ENCODE results near the gene CASQ2. TPM values are rescaled to one million over a fixed set of nuclear protein-coding genes. Genes with fewer than 3 reads are reported as not detected.

The CASQ2 gene
- total RNA-seq, 2 experiments from 2014 or later = not detected

GRCh38 chr1:115656461-115657077 lies 111.9 kb downstream of the CASQ2 start:
- peaks cover 61% of the 10 kb centered on the region for H3K36me3 Mint-ChIP-seq (ENCODE audit: low read depth)
- H3K4me3 Mint-ChIP-seq = no peak overlapping the region
- H3K4me1 Mint-ChIP-seq = peaks cover 27% of the 10 kb centered on the region
- POLR2A ChIA-PET = no interaction called here
- H3K9me3 Mint-ChIP-seq = no peaks in the 10 kb centered on the region
- no peaks in the 10 kb centered on the region for H3K27me3 Mint-ChIP-seq
- no peak overlapping the region for H3K27ac Mint-ChIP-seq
- DNase-seq = no peak
- CTCF ChIA-PET = interaction anchor here (1.3 kb wide), 1 partner anchor 50 kb away, joined by 5 read pairs; no protein-coding TSS in a partner anchor

GRCh38 chr1:115655916-115656315 lies 112.6 kb downstream of the CASQ2 start:
- no peak overlapping the region for H3K4me3 Mint-ChIP-seq
- H3K36me3 Mint-ChIP-seq (ENCODE audit: low read depth) = peaks cover 58% of the 10 kb centered on the region
- H3K27ac Mint-ChIP-seq = no peak overlapping the region
- POLR2A ChIA-PET = no interaction called here
- no peak for DNase-seq
- H3K27me3 Mint-ChIP-seq = no peaks in the 10 kb centered on the region
- no peaks in the 10 kb centered on the region for H3K9me3 Mint-ChIP-seq
- CTCF ChIA-PET = interaction anchor here (1.1 to 1.3 kb wide), 2 partner anchors 51 kb away, joined by 5 to 6 read pairs; no protein-coding TSS in a partner anchor
- H3K4me1 Mint-ChIP-seq = peaks cover 27% of the 10 kb centered on the region

- no peak overlapping the region for H3K4me3 Mint-ChIP-seq
- H3K36me3 Mint-ChIP-seq (ENCODE audit: low read depth) = peaks cover 53% of the 10 kb centered on the region
- peaks cover 27% of the 10 kb centered on the region for H3K4me1 Mint-ChIP-seq
- H3K27me3 Mint-ChIP-seq = no peaks in the 10 kb centered on the region
- H3K27ac Mint-ChIP-seq = no peak overlapping the region
- no peak for DNase-seq
- POLR2A ChIA-PET = no interaction called here
- no peaks in the 10 kb centered on the region for H3K9me3 Mint-ChIP-seq
- CTCF ChIA-PET = interaction anchor here (1.1 kb wide), 1 partner anchor 51 kb away, joined by 6 read pairs; no protein-coding TSS in a partner anchor
These were observed 113.2 kb downstream of the CASQ2 start for GRCh38 chr1:115655306-115655663.

- Mint-ChIP-seq H3K9me3 (no peaks in the 10 kb centered on the region), H3K27me3 (no peaks in the 10 kb centered on the region), H3K4me1 (peaks cover 27% of the 10 kb centered on the region), H3K36me3 (ENCODE audit: low read depth) (peaks cover 53% of the 10 kb centered on the region), H3K4me3 (no peak overlapping the region), H3K27ac (no peak overlapping the region)
- DNase-seq = no peak
- ChIA-PET CTCF (interaction anchor here (1.1 kb wide), 1 partner anchor 52 kb away, joined by 6 read pairs; no protein-coding TSS in a partner anchor), POLR2A (interaction anchor here (1.2 kb wide), 1 partner anchor 13 kb away, joined by 3 read pairs; the partner anchor contains the start of gene VANGL1)
These were observed 113.7 kb downstream of the CASQ2 start for GRCh38 chr1:115654663-115655305.

GRCh38 chr1:115654125-115654524 lies 114.4 kb downstream of the CASQ2 start:
- Mint-ChIP-seq H3K4me1 (peaks cover 27% of the 10 kb centered on the region), H3K36me3 (ENCODE audit: low read depth) (peaks cover 49% of the 10 kb centered on the region), H3K27me3 (no peaks in the 10 kb centered on the region), H3K4me3 (no peak overlapping the region), H3K9me3 (no peaks in the 10 kb centered on the region), H3K27ac (no peak overlapping the region)
- POLR2A ChIA-PET = interaction anchor here (1.2 kb wide), 1 partner anchor 13 kb away, joined by 3 read pairs; the partner anchor contains the start of gene VANGL1
- CTCF ChIA-PET = no interaction called here
- DNase-seq = no peak

- Mint-ChIP-seq H3K27me3 (no peaks in the 10 kb centered on the region), H3K36me3 (ENCODE audit: low read depth) (peaks cover 39% of the 10 kb centered on the region), H3K27ac (no peak overlapping the region), H3K9me3 (no peaks in the 10 kb centered on the region), H3K4me1 (peaks cover 27% of the 10 kb centered on the region), H3K4me3 (no peak overlapping the region)
- ChIA-PET POLR2A (no interaction called here), CTCF (interaction anchor here (1.1 kb wide), 1 partner anchor 54 kb away, joined by 4 read pairs; no protein-coding TSS in a partner anchor)
- no peak for DNase-seq
These were observed 116.2 kb downstream of the CASQ2 start for GRCh38 chr1:115652236-115652788.

- Mint-ChIP-seq H3K36me3 (ENCODE audit: low read depth) (peaks cover 32% of the 10 kb centered on the region), H3K4me1 (peaks cover 21% of the 10 kb centered on the region), H3K4me3 (no peak overlapping the region), H3K27me3 (no peaks in the 10 kb centered on the region), H3K27ac (no peak overlapping the region), H3K9me3 (no peaks in the 10 kb centered on the region)
- CTCF ChIA-PET = interaction anchor here (1.1 kb wide), 1 partner anchor 55 kb away, joined by 3 read pairs; no protein-coding TSS in a partner anchor
- DNase-seq = no peak
- POLR2A ChIA-PET = interaction anchor here (1.1 kb wide), 1 partner anchor 10 kb away, joined by 3 read pairs; the partner anchor contains the start of gene VANGL1
These were observed 117.1 kb downstream of the CASQ2 start for GRCh38 chr1:115651391-115651790.

GRCh38 chr1:115650961-115651360 lies 117.6 kb downstream of the CASQ2 start:
- no peaks in the 10 kb centered on the region for H3K27me3 Mint-ChIP-seq
- peaks cover 16% of the 10 kb centered on the region for H3K4me1 Mint-ChIP-seq
- H3K4me3 Mint-ChIP-seq = no peak overlapping the region
- H3K27ac Mint-ChIP-seq = no peak overlapping the region
- POLR2A ChIA-PET = interaction anchor here (1.1 kb wide), 1 partner anchor 9 kb away, joined by 3 read pairs; the partner anchor contains the start of gene VANGL1
- H3K9me3 Mint-ChIP-seq = no peaks in the 10 kb centered on the region
- DNase-seq = no peak
- peaks cover 31% of the 10 kb centered on the region for H3K36me3 Mint-ChIP-seq (ENCODE audit: low read depth)
- CTCF ChIA-PET = interaction anchor here (1.1 kb wide), 1 partner anchor 56 kb away, joined by 3 read pairs; no protein-coding TSS in a partner anchor

Other genes starting within 250 kb of the CASQ2 start
- 10 to 100 TPM; 17.5 to 17.7 TPM for gene VANGL1, start 126.7 kb downstream of the CASQ2 start, total RNA-seq
- gene NHLH2, start 72.4 kb upstream of the CASQ2 start, total RNA-seq = not detected
- gene SLC22A15, start 207.8 kb upstream of the CASQ2 start, total RNA-seq = 1 to 10 TPM; 1.2 to 1.3 TPM

All from activated CD4-positive, alpha-beta memory T cell treated with anti-CD3 and anti-CD28 coated beads, Interleukin-2, amount 10 ng/mL, durations not matched to agents 7 days and 5 days (primary cell).